K562 (cell line): ENCODE data around the gene NUP205. TPM values are rescaled to one million over a fixed set of nuclear protein-coding genes. Genes with fewer than 3 reads are reported as not detected.
A peak's percentile ranks its signal among the peaks of the same experiment; 100 is the strongest.

ENCODE experiments used
- CBX2 ChIP-seq: fragments of 200-600 bp; sonication (generic); IDR thresholded peaks from one replicate; pipeline ENCODE4 v1.6.1; 2012; ENCODE audit warnings: mild to moderate bottlenecking, low read length, inconsistent platforms; ENCODE audit not compliant: insufficient read depth, poor library complexity, severe bottlenecking
- ELK3 ChIP-seq: fragments of 450-650 bp; formaldehyde crosslinking; IDR thresholded peaks from 2 replicates; pipeline ENCODE4 v1.4.0; 2020; ENCODE audit warnings: mild to moderate bottlenecking
- KAT7 ChIP-seq: sonication (generic); formaldehyde crosslinking; IDR thresholded peaks from 2 replicates; pipeline ENCODE4 v1.8.0; 2022; ENCODE audit warnings: missing genetic modification reagents, mild to moderate bottlenecking, borderline replicate concordance
- LEF1 ChIP-seq: fragments of 450-650 bp; IDR thresholded peaks from 2 replicates; pipeline ENCODE4 v1.6.1; 2016; ENCODE audit warnings: mild to moderate bottlenecking
- MAFK ChIP-seq: IDR thresholded peaks from 2 replicates; pipeline ENCODE4 v1.6.1; 2011; ENCODE audit warnings: low read length, improper control_type of control experiment
- MBD2 ChIP-seq: sonication (generic); IDR thresholded peaks from 2 replicates; pipeline ENCODE4 v1.6.1; 2016; ENCODE audit warnings: low read depth, borderline replicate concordance
- MECOM ChIP-seq: fragments of 250-450 bp; sonication (Bioruptor Pico); IDR thresholded peaks from 2 replicates; pipeline ENCODE4 v1.8.0; 2022; ENCODE audit warnings: inconsistent platforms
- MED1 ChIP-seq: sonication (generic); formaldehyde crosslinking; IDR thresholded peaks from 2 replicates; pipeline ENCODE4 v1.8.1; 2023; ENCODE audit warnings: missing genetic modification reagents, borderline replicate concordance
- MEF2D ChIP-seq: conservative IDR thresholded peaks from 2 replicates; pipeline ENCODE4 v1.6.1; 2016; ENCODE audit warnings: low read depth, missing genetic modification characterization, missing compliant biosample characterization
- MTA3 ChIP-seq: fragments of 450-650 bp; formaldehyde crosslinking; IDR thresholded peaks from 2 replicates; pipeline ENCODE4 v1.6.1; 2017; ENCODE audit warnings: mild to moderate bottlenecking, borderline replicate concordance
- NCOA1 ChIP-seq: fragments of 450-650 bp; IDR thresholded peaks from 2 replicates; pipeline ENCODE4 v1.6.1; 2016; ENCODE audit warnings: low read depth
- NR2C2 ChIP-seq, 2 experiments: fragments of 200-800 bp in 1 of 2; sonication (Bioruptor generic) in 1 of 2; sonication (generic) in 1 of 2; formaldehyde crosslinking in 1 of 2; IDR thresholded peaks; 2 replicates each; pipeline versions ENCODE4 v1.6.1 to v1.8.0; 2016 to 2022; ENCODE audit warnings: mild to moderate bottlenecking in 1 of 2, missing compliant biosample characterization in 1 of 2, missing genetic modification characterization in 1 of 2, missing genetic modification reagents in 1 of 2
- PCBP2 ChIP-seq: fragments of 200-400 bp; formaldehyde crosslinking; IDR thresholded peaks from 2 replicates; pipeline ENCODE4 v1.6.1; 2018; ENCODE audit warnings: low read length, low read depth, mild to moderate bottlenecking, moderate library complexity; ENCODE audit not compliant: poor library complexity, severe bottlenecking
- PHB2 ChIP-seq: fragments of 450-650 bp; IDR thresholded peaks from 2 replicates; pipeline ENCODE4 v1.6.1; 2017; ENCODE audit warnings: low read depth
- PHTF2 ChIP-seq: fragments of 250-450 bp; sonication (Bioruptor Pico); IDR thresholded peaks from 2 replicates; pipeline ENCODE4 v1.5.0; 2021; ENCODE audit warnings: mild to moderate bottlenecking
- RBFOX2 ChIP-seq: fragments of 200-400 bp; formaldehyde crosslinking; IDR thresholded peaks from 2 replicates; pipeline ENCODE4 v1.6.1; 2017; ENCODE audit warnings: low read depth, mild to moderate bottlenecking, low read length, moderate library complexity
- RFX7 ChIP-seq: fragments of 250-450 bp; sonication (Bioruptor Pico); IDR thresholded peaks from 2 replicates; pipeline ENCODE4 v1.5.1; 2021; ENCODE audit warnings: mild to moderate bottlenecking
- SIN3B ChIP-seq: fragments of 450-650 bp; IDR thresholded peaks from 2 replicates; pipeline ENCODE4 v1.6.1; 2017; ENCODE audit warnings: low read depth, mild to moderate bottlenecking, moderate library complexity
- TAF7 ChIP-seq: fragments of 450-650 bp; IDR thresholded peaks from 2 replicates; pipeline ENCODE4 v1.6.1; 2016; ENCODE audit warnings: missing genetic modification characterization, missing compliant biosample characterization
- TBL1XR1 ChIP-seq, 2 experiments: IDR thresholded peaks; 2 replicates each; pipeline ENCODE4 v1.6.1; 2012; ENCODE audit warnings: improper control_type of control experiment in 2 of 2, low read length in 2 of 2, mild to moderate bottlenecking in 1 of 2
- TOE1 ChIP-seq, 2 experiments: fragments of 450-650 bp in 1 of 2; sonication (generic) in 1 of 2; formaldehyde crosslinking in 1 of 2; IDR thresholded peaks; 2 replicates each; pipeline versions ENCODE4 v1.7.1 to v1.8.0; 2016 to 2022; ENCODE audit warnings: borderline replicate concordance in 2 of 2, mild to moderate bottlenecking in 2 of 2, antibody characterized with exemption in 1 of 2, inconsistent platforms in 1 of 2, low read depth in 1 of 2, missing genetic modification reagents in 1 of 2, moderate library complexity in 1 of 2
- USF2 ChIP-seq: sonication (generic); formaldehyde crosslinking; IDR thresholded peaks from 2 replicates; pipeline ENCODE4 v1.5.0; 2020; ENCODE audit warnings: missing genetic modification reagents
- XRCC4 ChIP-seq: IDR thresholded peaks from one replicate; pipeline ENCODE4 v1.6.1; 2011; ENCODE audit not compliant: insufficient read depth, insufficient read length; ENCODE audit errors: extremely low read depth
- ZBTB7A ChIP-seq: IDR thresholded peaks from 2 replicates; pipeline ENCODE4 v1.6.1; 2011; ENCODE audit warnings: low read depth, mild to moderate bottlenecking, low read length, moderate library complexity, borderline replicate concordance; ENCODE audit not compliant: control insufficient read depth
- ZBTB9 ChIP-seq: fragments of 450-650 bp; formaldehyde crosslinking; IDR thresholded peaks from 2 replicates; pipeline ENCODE4 v1.4.0; 2020; ENCODE audit warnings: mild to moderate bottlenecking, moderate library complexity
- ZFX ChIP-seq: sonication (generic); formaldehyde crosslinking; IDR thresholded peaks from 2 replicates; pipeline ENCODE4 v1.8.0; 2022; ENCODE audit warnings: mild to moderate bottlenecking, missing genetic modification reagents, moderate library complexity
- ZNF699 ChIP-seq: fragments of 250-450 bp; sonication (Bioruptor Pico); IDR thresholded peaks from 2 replicates; pipeline ENCODE4 v1.8.0; 2021; ENCODE audit warnings: mild to moderate bottlenecking, moderate library complexity; ENCODE audit not compliant: insufficient replicate concordance
- polyA plus RNA-seq, 8 experiments: library from polyadenylated mRNA; depleted of rRNA in 4 of 8; stranded (reverse) in 5 of 8; unstranded in 3 of 8; fragments of >200 nt; fragmentation: Nextera tagmentation in 2 of 8; fragmentation: Illumina TruSeq in 1 of 8; extraction: Ambion mirVana in 2 of 8; extraction: Trizol in 1 of 8; gene quantifications; 2 replicates each; pipeline versions ENCODE4 v1.2.1 to v1.2.3, GENCODE V29; 2011 to 2014; ENCODE audit warnings: inconsistent platforms in 1 of 8, missing spikeins in 1 of 8
- total RNA-seq, 7 experiments: library from RNA; depleted of rRNA in 6 of 7; stranded (reverse); fragments of >200 nt in 6 of 7; fragmentation: Illumina TruSeq in 2 of 7; extraction: Trizol in 2 of 7; gene quantifications; 2 replicates each; pipeline versions ENCODE4 v1.2.1 to v1.2.3, GENCODE V29; 2011 to 2021; ENCODE audit warnings: low replicate concordance in 1 of 7

The NUP205 gene
- total and polyA plus RNA-seq, 9 of the 15 experiments (the other 6 are each of a cell fraction or from before 2014, with no cell fraction given): 101 to 282 (median 193) TPM

- TF ChIP-seq PCBP2 (no peak), XRCC4 (no peak), TAF7 (no peak), MBD2 (peak; percentile 43; the same call in 1 of the 2 replicates), LEF1 (peak; percentile 94), KAT7 (CRISPR knock-in tag) (no peak), ZBTB9 (CRISPR knock-in tag) (no peak), TBL1XR1 (IDR thresholded peaks at IDR 0.05; ENCODE audit: low read length in 2 of 2) (peak in 1 of 2 experiments; percentile 91; a peak in 2 of 4 replicates), MEF2D (tag) (no peak), TOE1 (IDR thresholded peaks at IDR 0.05; ENCODE audit: borderline replicate concordance) (peak; percentile 26; the same call in 1 of the 2 replicates), TOE1 (CRISPR knock-in tag; IDR thresholded peaks at IDR 0.05; ENCODE audit: borderline replicate concordance, low read depth) (no peak), ELK3 (CRISPR knock-in tag) (0 out of 2 replicates have a peak, but pooled peaks have one; percentile 6), MECOM (CRISPR knock-in tag) (no peak), ZBTB7A (no peak), NCOA1 (peak; percentile 85; the same call in 1 of the 2 replicates), RBFOX2 (0 out of 2 replicates have a peak, but pooled peaks have one; percentile 9), ZFX (CRISPR knock-in tag) (peak; percentile 68), USF2 (CRISPR knock-in tag) (no peak), PHB2 (peak; percentile 81), PHTF2 (no peak), NR2C2 (CRISPR knock-in tag; IDR thresholded peaks at IDR 0.05) (no peak), NR2C2 (tag; IDR thresholded peaks at IDR 0.05) (no peak), ZNF699 (CRISPR knock-in tag) (no peak), MAFK (peak; percentile 21; the same call in 1 of the 2 replicates), SIN3B (no peak), CBX2 (no peak), MED1 (CRISPR knock-in tag) (no peak), RFX7 (CRISPR knock-in tag) (no peak), MTA3 (no peak)
These were observed 106.4 kb downstream of the NUP205 start (continued) for GRCh38 chr7:135664046-135664589.
